Body of pancreas (tissue), 4 donors: ENCODE results near the gene LIMS1. TPM values are rescaled to one million over a fixed set of nuclear protein-coding genes. Genes with fewer than 3 reads are reported as not detected.
"Not testable (repeated sequence)": the region's sequence is repeated elsewhere in the genome, so short reads cannot be mapped to it uniquely, and the experiment has no call there.

Source experiments
- ATAC-seq: fragments of 150-250 bp; one replicate; pipeline ENCODE4 v1.9.1; 2016
- DNase-seq, 4 donors: peaks; one replicate each; pipeline ENCODE4 v3.0.0-alpha.2; 2019
- H3K27ac ChIP-seq, 4 donors: fragments of 200-600 bp; sonication (generic); 1 replicate in 3 of 4; 2 replicates in 1 of 4; pipeline versions ENCODE4 v1.5.1 to v1.6.1; 2016 to 2019; ENCODE audit warnings: mild to moderate bottlenecking in 1 of 4, mixed read lengths in 1 of 4, moderate library complexity in 1 of 4
- H3K27me3 ChIP-seq, 2 donors: fragments of 200-600 bp; sonication (generic); one replicate each; pipeline ENCODE4 v1.6.0; 2016; ENCODE audit warnings: mild to moderate bottlenecking in 1 of 2
- H3K36me3 ChIP-seq, 2 donors: fragments of 200-600 bp; sonication (generic); replicated peaks in 1 of 2; 2 replicates each; pipeline ENCODE4 v1.5.1; 2016; ENCODE audit warnings: low read depth in 2 of 2; ENCODE audit not compliant: insufficient read depth in 1 of 2
- H3K4me1 ChIP-seq: fragments of 200-600 bp; sonication (generic); one replicate; pipeline ENCODE4 v1.6.0; 2016
- H3K4me3 ChIP-seq, 2 donors: fragments of 200-600 bp; sonication (generic); 1 replicate in 1 of 2; 2 replicates in 1 of 2; pipeline ENCODE4 v1.5.1; 2016 to 2019
- H3K9me3 ChIP-seq, 3 donors: fragments of 200-600 bp; sonication (generic); 1 replicate in 2 of 3; 2 replicates in 1 of 3; pipeline ENCODE4 v1.5.1; 2016
- CTCF ChIP-seq, 7 experiments: fragments of 450-650 bp in 4 of 7; fragments of 200-600 bp in 3 of 7; sonication (generic) in 3 of 7; IDR thresholded peaks; one replicate each; pipeline ENCODE4 v1.5.1; 2016 to 2019; ENCODE audit warnings: antibody characterized with exemption in 7 of 7
- POLR2A ChIP-seq, 3 donors: fragments of 450-650 bp; IDR thresholded peaks; one replicate each; pipeline ENCODE4 v1.6.1; 2016; ENCODE audit warnings: antibody characterized with exemption in 3 of 3, mild to moderate bottlenecking in 2 of 3
- WGBS, 2 donors: methylation state at CpG; one replicate each; pipeline ENCODE4 v1.1.5; 2017; 5-methylcytosine and 5-hydroxymethylcytosine counted together
- intact Hi-C: fragments of 100-400 bp; cut with DNase I; formaldehyde crosslinking; loops from one replicate; pipeline ENCODE4 v1.15.1; 2023
- total RNA-seq, 2 donors: library from RNA; depleted of rRNA; stranded (reverse); fragments of >200 nt; gene quantifications; one replicate each; pipeline ENCODE4 v1.1.0, GENCODE V29; 2016

The LIMS1 gene
- total RNA-seq, 2 donors from 2014 or later, result 19.1 to 28.3 TPM

GRCh38 chr2:108492364-108492763, 41.9 kb upstream of the LIMS1 start:
- no peak overlapping the region for H3K4me3 ChIP-seq
- intact Hi-C loops, result no loop called here
- ATAC-seq, result no peak

DNA sequence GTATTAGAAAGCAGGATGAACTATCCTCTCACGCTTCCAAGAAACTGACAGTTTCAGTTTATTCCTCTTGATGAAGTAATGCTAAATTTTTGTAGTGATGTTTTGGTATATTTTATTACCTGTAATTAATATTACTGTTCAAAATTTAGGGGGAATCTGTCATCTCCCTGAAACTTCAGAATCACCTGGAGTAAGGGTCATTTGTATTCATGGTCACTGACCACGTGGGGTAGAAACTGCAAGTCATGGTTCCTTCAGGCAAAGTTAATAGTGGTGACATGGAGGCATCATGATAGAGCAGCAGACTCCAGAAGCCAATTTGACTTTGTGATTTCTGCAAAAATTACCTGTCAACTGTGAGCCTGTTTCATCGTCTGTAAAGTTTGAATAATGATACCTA, 38.1 kb upstream of the LIMS1 start:
- H3K4me3 ChIP-seq, ATAC-seq, H3K4me1 ChIP-seq, intact Hi-C loops, H3K27me3 ChIP-seq, DNase-seq, H3K9me3 ChIP-seq, H3K27ac ChIP-seq: not testable (repeated sequence)
- WGBS, 2 donors, result 74% methylated on average over 2 of the region's 3 CpGs; no CpG with 5 or more reads in 1 of the 2 donors
- peaks cover 0 to 12% of the 10 kb centered on the region in 2 donors for H3K36me3 ChIP-seq

More at GRCh38 chr2:108492364-108492763, 41.9 kb upstream of the LIMS1 start:
- DNase-seq, result no peak
- no peaks in the 10 kb centered on the region for H3K4me1 ChIP-seq
- WGBS, 2 donors, result 78 to 93% methylated on average over 4 of the region's 4 CpGs
- no peaks in the 10 kb centered on the region for H3K27me3 ChIP-seq
- no peak overlapping the region for H3K27ac ChIP-seq
- no peak for TF ChIP-seq CTCF (IDR thresholded peaks at IDR 0.05)
- TF ChIP-seq POLR2A (IDR thresholded peaks at IDR 0.05), result no peak
- H3K9me3 ChIP-seq, result no peaks in the 10 kb centered on the region
- peaks cover 0 to 17% of the 10 kb centered on the region in 2 donors for H3K36me3 ChIP-seq

DNA sequence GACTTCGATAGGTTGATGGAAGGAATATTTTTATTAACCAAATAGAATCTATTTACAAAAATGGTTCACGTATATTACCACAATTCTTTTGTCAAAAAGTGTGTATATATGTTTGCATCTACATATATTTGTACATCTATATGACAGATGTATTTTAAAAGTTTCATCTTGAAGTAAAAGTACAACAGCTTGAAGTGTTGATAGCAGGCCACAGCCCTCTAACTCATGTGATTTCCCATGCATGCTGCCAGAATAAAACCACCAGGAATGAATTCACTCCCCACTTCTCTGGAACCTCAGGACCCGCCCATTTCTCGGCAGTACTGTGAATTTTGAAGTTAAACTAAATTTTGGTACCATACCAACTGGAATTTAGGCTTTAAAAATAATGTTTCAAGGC, 26.6 kb upstream of the LIMS1 start:
- H3K27ac ChIP-seq, ATAC-seq, H3K9me3 ChIP-seq, H3K27me3 ChIP-seq, H3K4me1 ChIP-seq, H3K4me3 ChIP-seq, intact Hi-C loops, DNase-seq, H3K36me3 ChIP-seq: not testable (repeated sequence)
- WGBS, 2 donors, result 88 to 90% methylated on average over 4 of the region's 4 CpGs

DNA sequence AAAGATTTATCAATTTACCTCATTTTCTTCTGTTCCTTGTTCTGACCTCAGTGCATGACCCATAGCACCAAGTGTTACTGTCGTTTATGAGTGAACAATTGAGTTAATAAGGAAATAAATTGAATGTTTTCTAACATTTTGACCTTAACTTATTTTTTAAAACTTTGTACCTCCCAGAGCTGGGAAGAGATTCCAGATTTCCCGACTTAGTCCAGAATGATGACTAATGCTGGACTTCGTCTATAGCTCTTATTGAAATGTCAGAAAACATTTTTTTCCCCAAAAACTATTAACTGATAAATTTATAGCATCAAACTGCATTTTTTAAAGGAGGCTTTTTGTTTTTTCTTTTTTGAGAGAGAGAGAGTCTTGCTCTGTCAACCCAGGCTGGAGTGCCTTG, 21.8 kb upstream of the LIMS1 start:
- 61 to 74% methylated on average over 3 of the region's 3 CpGs for WGBS, 2 donors
- ATAC-seq, H3K9me3 ChIP-seq, intact Hi-C loops, DNase-seq, H3K27me3 ChIP-seq, H3K27ac ChIP-seq, H3K4me1 ChIP-seq, H3K4me3 ChIP-seq, H3K36me3 ChIP-seq: not testable (repeated sequence)

DNA sequence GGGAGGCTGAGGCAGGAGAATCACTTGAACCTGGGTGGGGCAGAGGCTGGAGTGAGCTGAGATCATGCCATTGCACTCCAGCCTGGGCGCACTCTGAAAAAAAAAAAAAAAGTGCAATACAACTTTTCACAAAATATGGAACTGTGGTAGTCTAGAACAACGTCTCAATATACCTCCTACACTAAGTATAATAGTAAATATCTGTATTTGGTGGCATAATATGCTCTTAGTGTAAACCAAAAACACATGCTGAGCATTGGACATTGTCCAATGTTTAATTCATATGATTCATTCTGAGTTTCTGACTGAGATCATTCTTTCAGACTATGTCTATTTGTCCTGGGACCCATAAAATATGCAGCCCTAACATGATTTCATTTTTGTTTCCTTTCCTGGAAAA, 19.8 kb upstream of the LIMS1 start:
- DNase-seq, H3K27ac ChIP-seq, H3K9me3 ChIP-seq, ATAC-seq, H3K4me3 ChIP-seq, H3K4me1 ChIP-seq, intact Hi-C loops, H3K27me3 ChIP-seq, H3K36me3 ChIP-seq: not testable (repeated sequence)
- 47 to 63% methylated on average over 2 of the region's 2 CpGs for WGBS, 2 donors

DNA sequence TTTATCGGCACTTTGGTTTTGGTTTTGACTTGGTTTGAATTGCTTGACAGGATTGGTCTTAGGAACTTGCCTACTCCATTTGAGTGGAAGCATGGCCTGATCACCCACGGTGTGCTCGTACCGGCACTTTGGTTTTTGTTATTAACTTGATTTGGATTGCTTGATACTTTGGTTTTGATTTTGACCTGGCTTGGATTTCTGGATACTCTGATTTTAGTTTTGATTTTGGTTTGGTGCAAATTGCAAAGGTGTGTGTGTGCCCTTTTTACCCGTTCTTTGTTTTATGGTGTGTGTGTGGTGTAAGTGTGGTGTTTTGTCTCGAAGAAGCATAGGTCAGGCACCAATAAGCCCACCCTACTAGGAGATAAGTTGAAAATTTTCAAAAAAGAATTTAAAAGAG, 9.6 kb upstream of the LIMS1 start:
- H3K9me3 ChIP-seq, H3K4me1 ChIP-seq, ATAC-seq, intact Hi-C loops, H3K27me3 ChIP-seq, H3K4me3 ChIP-seq, DNase-seq, H3K27ac ChIP-seq, H3K36me3 ChIP-seq: not testable (repeated sequence)
- WGBS, 2 donors, result 96 to 100% methylated on average over 3 to 5 of the region's 6 CpGs

DNA sequence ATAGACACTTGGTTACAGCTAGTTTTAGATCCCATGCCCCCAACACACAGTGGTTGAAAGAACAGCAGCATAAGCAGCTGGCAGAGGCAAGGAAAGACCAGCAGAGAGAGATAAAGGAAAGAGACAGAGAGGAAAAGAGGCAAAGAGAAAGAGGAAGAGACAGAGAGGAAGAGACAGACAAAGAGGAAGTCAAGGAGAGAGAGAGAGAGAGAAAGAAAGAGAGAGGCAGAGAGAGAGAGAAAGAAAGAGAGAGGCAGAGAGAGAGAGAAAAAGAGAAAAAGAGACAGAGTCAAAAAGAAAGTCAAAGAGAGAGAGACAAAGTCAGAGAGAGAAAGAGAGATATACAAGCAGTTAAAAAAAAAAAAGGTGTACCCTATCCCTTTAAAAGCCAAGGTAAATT, 9.0 kb upstream of the LIMS1 start:
- H3K27me3 ChIP-seq, DNase-seq, H3K4me1 ChIP-seq, ATAC-seq, H3K27ac ChIP-seq, H3K36me3 ChIP-seq, H3K4me3 ChIP-seq, intact Hi-C loops, H3K9me3 ChIP-seq: not testable (repeated sequence)

DNA sequence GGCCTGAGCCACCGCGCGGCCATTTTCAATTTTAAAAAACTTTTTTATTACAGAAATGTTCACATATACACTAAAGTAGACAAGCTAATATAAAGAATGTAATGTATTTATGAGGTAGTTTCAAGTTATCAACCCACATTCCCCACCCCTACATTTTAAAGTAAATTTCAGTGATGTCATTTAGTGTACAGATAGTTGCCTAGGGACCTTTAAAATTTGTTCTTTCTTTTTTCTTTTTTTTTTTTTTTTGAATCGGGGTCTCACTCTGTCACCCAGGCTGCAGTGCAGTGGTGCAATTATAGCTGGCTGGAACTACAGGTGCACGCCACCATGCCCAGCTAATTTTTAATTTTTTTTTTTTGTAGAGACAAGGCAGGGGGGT, 2.6 kb upstream of the LIMS1 start:
- no peak overlapping the region for H3K27ac ChIP-seq
- no peak for TF ChIP-seq POLR2A (IDR thresholded peaks at IDR 0.05)
- WGBS, 2 donors, result 88 to 95% methylated on average over 5 of the region's 5 CpGs
- H3K9me3 ChIP-seq, result no peaks in the 10 kb centered on the region
- H3K4me1 ChIP-seq, result peaks cover 21% of the 10 kb centered on the region
- H3K36me3 ChIP-seq, result no peaks in the 10 kb centered on the region
- no peak overlapping the region for H3K4me3 ChIP-seq
- no peak for ATAC-seq
- no peak for DNase-seq
- intact Hi-C loops, result no loop called here
- no peaks in the 10 kb centered on the region for H3K27me3 ChIP-seq
